HG03045 (cell line): ENCODE measurements around the gene TTC33.
"Not testable (repeated sequence)": the region's sequence is repeated elsewhere in the genome, so short reads cannot be mapped to it uniquely, and the experiment has no call there.

Experiments
- ATAC-seq: cut with Tn5 transposase; IDR thresholded peaks from one replicate; pipeline ENCODE4 v1.9.1; 2021; ENCODE audit warnings: mild to moderate bottlenecking, moderate library complexity; ENCODE audit not compliant: unreplicated experiment

Gene TTC33

GRCh38 chr5:40654377-40654991 is 101.3 kb downstream of the TTC33 start:
- ATAC-seq = no peak

GRCh38 chr5:40653221-40654022 is 102.3 kb downstream of the TTC33 start:
- ATAC-seq = no peak

- no peak for ATAC-seq
Measured at GRCh38 chr5:40652441-40653220, 103.1 kb downstream of the TTC33 start.

GRCh38 chr5:40651201-40651600 is 104.6 kb downstream of the TTC33 start:
- ATAC-seq = no peak

- ATAC-seq = no peak
Measured at GRCh38 chr5:40649463-40650030, 106.2 kb downstream of the TTC33 start.

- ATAC-seq = no peak
Measured at GRCh38 chr5:40648150-40648549, 107.6 kb downstream of the TTC33 start.

GRCh38 chr5:40646266-40646665 is 109.5 kb downstream of the TTC33 start:
- ATAC-seq = no peak

GRCh38 chr5:40639531-40639930 is 116.2 kb downstream of the TTC33 start:
- not testable (repeated sequence) for ATAC-seq

- ATAC-seq = no peak
Measured at GRCh38 chr5:40634593-40634992, 121.2 kb downstream of the TTC33 start.

GRCh38 chr5:40634154-40634553 is 121.6 kb downstream of the TTC33 start:
- ATAC-seq = no peak

- ATAC-seq = no peak
Measured at GRCh38 chr5:40631236-40631635, 124.5 kb downstream of the TTC33 start.

- no peak for ATAC-seq
Measured at GRCh38 chr5:40630126-40630525, 125.6 kb downstream of the TTC33 start.

GRCh38 chr5:40628407-40628806 is 127.4 kb downstream of the TTC33 start:
- ATAC-seq = no peak

- no peak for ATAC-seq
Measured at GRCh38 chr5:40627706-40628105, 128.1 kb downstream of the TTC33 start.

- ATAC-seq = no peak
Measured at GRCh38 chr5:40626801-40627200, 129.0 kb downstream of the TTC33 start.

GRCh38 chr5:40623480-40624420 is 132.0 kb downstream of the TTC33 start:
- ATAC-seq = no peak

- no peak for ATAC-seq
Measured at GRCh38 chr5:40622463-40623252, 133.1 kb downstream of the TTC33 start.

GRCh38 chr5:40619421-40619820 is 136.3 kb downstream of the TTC33 start:
- no peak for ATAC-seq

GRCh38 chr5:40618926-40619325 is 136.8 kb downstream of the TTC33 start:
- no peak for ATAC-seq
